ENCODE data around the gene PTPRT.

DNA sequence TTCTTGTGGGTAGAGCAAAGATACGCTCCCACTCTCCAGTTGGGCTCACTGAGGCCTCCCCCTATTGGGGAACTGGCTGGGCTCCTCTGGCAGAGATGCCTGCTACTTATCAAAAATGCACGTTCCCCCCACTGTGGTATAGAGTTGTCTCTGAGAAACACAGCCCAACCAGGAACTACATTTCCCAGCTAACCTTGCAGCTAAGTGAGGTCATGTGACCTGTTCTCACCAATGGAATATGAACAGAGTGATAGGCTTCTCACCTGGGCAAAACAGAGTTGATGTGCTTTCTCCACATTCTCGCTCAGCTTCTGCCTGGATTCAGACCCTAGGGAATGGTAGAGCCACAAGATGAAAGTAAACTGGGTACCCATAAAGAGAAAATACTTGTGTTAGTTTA lies 49.1 kb upstream of the PTPRT start:
- no peak for TF ChIP-seq CTCF (IDR thresholded peaks at IDR 0.05)
- no peak for TF ChIP-seq POLR2AphosphoS5 (IDR thresholded peaks at IDR 0.05)
- TF ChIP-seq EP300 (IDR thresholded peaks at IDR 0.05), result no peak
- no peak for TF ChIP-seq POLR2A (IDR thresholded peaks at IDR 0.05)
